GOT3 (cell line): ENCODE data around the gene SMIM12.

Experiments
- DNase-seq: peaks from one replicate; lab custom pipeline; 2025; ENCODE audit warnings: mixed read lengths; lab: John Stamatoyannopoulos, UW

Gene SMIM12, protein sequence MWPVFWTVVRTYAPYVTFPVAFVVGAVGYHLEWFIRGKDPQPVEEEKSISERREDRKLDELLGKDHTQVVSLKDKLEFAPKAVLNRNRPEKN

GRCh38 chr1:34859446-34860200 is at the start of gene SMIM12:
Gene SMIM12, minus strand, starts transcription at chr1:34859749. Its CDS starts 3,772 bp downstream, at chr1:34855977.
- peak; percentile 72 for DNase-seq

- DNase-seq, result no peak
Observed at GRCh38 chr1:34908369-34908768, 48.8 kb upstream of the SMIM12 start.

GRCh38 chr1:34907487-34908090 is 48.0 kb upstream of the SMIM12 start:
- no peak for DNase-seq

DNA sequence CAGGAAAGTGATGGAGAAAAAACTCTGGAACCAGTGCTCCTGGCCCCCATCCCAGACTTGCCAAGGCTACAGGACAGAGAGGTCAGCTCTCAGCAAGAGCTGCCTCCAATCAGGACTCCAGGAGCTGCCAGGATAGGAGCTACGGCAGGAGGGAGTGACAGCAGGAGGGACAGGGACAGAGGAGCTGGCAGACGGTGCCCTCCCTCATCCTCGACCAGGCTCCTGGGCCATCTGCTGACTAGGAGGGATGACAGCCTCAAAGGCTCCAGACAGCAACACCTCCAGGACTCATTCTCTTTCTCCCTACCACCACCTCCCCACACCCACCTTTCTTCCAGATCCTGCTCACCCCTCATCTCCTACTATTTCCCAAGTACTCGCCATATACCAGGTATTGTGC is 47.2 kb upstream of the SMIM12 start:
- DNase-seq, result no peak

- no peak for DNase-seq
Observed at GRCh38 chr1:34906222-34906621, 46.7 kb upstream of the SMIM12 start.

GRCh38 chr1:34905098-34905459 is 45.5 kb upstream of the SMIM12 start:
- no peak for DNase-seq

DNA sequence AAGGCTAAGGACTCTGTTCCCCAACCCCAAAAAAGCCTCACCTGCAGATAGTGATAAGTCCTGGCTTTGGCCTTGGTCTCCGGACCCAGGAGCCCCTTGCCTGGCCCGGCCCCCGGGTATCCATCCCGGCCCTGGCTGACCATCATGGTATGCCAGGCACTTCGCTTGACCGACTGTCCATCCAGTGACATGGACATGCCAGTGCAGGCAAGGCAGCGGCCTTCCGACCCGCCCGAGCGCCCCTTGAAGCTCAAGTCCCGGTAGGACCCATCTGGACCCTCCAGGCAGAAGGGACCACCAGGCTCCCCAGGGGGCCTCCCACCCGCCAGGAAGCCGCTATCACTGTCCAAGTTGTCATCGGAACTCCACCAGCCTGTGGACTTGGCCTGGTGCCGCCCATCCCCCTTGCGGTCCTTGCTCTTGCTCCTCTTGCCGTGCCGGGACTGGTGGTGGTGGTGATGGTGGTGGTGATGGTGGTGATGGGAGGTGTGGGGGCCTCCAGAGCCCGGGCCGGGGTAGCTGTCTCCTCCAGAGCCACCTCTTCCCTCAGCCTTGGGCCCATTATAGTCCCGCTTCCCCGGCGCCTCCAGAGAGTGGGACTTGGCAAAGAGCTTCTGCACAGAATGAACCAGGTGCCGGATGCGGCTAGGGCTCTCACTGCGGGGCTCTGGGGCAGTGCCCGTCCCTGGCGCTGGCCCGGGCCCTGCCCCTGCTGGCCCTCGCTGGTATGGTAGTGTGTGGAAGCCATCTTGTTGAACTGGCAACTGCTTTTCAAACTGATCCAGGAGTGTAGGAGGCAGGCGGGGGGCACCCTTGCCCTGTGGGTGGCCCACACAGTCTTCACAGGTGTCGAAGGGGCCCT is 44.9 kb upstream of the SMIM12 start:
- no peak for DNase-seq

GRCh38 chr1:34901919-34902318 is 42.4 kb upstream of the SMIM12 start:
- DNase-seq, result no peak

- DNase-seq, result no peak
Observed at GRCh38 chr1:34900775-34901502, 41.4 kb upstream of the SMIM12 start.

GRCh38 chr1:34899906-34900305 is 40.4 kb upstream of the SMIM12 start:
- DNase-seq, result no peak

- DNase-seq, result no peak
Observed at GRCh38 chr1:34899471-34899870, 39.9 kb upstream of the SMIM12 start.

GRCh38 chr1:34898330-34898761 is 38.8 kb upstream of the SMIM12 start:
- DNase-seq, result no peak

GRCh38 chr1:34896612-34897011 is 37.1 kb upstream of the SMIM12 start:
- no peak for DNase-seq

DNA sequence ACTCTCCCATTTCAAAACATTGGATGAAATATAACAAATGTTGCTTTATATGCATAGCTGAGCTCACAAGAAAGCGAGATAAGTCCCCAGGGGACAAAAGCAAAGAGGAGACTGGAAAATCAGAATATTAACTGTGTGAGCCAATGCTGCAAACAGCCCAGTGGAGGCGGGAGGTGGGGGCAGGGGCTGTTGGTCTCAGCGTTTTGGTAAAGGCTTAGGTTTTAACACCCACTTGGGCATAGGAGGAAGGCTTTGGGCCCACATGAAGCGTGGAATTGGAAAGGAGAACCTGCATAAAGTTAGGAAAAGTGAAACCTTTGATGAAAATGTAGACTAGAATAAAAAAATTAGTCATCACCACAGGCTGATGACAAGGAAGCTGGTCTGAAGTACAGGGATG is 30.2 kb upstream of the SMIM12 start:
- no peak for DNase-seq

DNA sequence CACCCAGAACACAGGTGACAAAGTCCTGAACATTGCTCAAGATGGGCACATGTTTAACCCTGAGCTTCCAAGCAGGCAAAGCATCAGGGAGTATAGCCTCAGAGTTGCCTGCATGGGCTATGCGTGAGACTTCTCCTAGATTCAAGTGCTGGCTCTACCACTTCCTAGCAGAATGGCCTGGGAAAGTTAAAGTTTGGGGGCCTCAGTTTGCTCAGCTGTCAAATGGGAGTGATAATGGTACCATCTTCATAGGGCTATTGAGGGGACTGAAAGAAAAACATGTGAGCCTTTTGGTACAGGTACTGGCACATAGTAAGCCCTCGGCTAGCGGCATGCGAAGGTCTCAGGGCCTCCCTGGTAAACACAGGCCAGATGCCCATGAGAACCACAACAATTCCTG is 28.0 kb upstream of the SMIM12 start:
- no peak for DNase-seq

DNA sequence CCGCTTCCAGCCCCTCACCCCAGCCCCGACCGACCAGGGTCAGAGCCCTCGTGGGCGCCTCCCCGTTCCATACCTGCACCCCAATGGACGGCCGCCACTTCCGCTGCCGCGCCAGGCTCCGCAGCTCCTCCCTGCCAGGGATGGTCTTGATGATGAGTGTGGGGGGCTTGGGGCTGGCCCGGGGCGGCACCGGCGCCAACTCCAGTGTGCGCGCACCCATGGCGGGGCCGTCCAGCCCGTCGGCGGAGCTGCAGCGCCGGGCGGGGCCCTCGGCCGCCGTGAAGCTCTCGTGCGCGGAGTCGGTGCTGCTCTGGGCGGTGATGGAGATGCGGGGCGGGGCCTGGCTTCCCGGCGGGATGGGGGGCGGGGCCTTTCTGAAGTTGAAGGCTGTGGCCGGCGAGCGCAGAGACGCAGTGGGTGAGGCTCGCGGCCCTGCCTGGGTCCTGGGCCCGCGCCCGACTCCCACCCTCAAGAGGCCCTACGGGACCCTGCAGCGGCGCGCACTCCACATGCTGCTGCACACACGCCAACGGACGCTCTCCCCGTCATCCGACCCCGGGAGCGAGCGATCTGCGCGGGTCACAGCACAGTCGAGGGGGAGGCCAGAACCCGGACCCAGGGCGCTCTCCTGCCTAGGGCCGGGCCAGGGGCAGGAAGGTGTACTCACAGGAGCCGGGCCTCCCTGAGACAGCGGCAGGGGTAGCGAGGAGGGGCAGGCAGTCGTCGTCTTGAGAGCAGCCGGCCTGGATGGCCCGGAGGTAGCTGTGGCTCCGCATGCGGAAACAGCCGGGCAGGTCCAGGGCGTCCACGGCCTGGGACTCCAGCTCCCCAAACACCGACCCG is 26.1 kb upstream of the SMIM12 start:
- DNase-seq, result no peak

DNA sequence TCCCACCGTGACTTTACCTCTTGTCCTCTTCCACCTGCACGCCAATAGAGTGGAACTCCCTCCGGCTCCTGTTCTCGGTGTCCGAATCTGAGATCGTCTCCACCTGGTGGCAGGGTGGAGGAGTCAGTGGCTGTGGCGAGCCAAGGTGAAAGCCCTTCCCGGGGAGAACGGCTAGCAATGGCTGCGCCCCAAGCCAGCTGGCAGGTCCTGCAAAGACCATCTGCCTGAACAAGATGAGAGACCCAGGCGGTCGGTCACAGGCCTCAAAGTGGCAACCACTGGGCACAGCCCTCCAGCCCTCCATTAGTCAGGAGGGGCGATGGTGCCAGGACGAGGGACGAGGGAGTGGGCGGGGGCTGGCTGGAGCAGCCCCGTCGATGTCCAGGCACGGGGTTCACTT is 25.4 kb upstream of the SMIM12 start:
- DNase-seq, result no peak

GRCh38 chr1:34884536-34884935 is 25.0 kb upstream of the SMIM12 start:
- no peak for DNase-seq

DNA sequence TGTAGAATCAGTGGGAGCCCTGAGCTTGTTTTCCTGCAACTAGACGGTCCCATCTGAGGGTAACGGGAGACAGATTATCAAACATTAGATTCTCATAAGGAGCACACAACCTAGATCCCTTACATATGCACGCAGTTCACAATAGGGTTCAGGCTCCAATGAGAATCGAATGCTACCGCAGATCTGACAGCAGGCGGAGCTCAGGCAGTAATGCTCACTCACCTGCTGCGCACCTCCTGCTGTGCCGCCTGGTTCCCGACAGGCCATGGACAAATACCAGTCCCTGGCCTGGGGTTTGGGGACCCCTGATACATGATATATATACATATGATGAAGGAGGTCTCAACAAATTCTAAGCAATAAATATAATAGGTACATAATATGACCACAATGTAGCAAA is 19.7 kb upstream of the SMIM12 start:
- no peak for DNase-seq

DNA sequence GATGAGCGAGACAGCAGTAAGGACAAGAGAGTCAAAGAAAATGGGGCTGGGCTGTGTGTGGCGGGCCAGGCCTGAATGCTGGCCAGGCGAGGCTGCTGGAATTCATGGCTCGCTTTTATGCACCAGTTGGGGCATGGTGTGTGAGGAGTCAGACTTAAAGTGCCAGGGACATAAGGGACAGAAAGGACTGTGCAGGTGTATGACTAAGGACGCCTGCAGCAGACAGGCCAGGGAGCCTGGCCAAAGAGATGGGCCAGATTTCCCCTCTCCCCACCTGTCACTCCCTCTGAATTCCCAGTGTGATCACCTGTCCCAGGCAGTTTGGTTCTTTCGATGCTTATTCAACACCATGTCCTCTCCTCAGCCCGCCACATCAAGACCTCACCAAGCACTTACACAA is 16.9 kb upstream of the SMIM12 start:
- DNase-seq, result no peak
